Liver (tissue), 9 donors: ENCODE results near the gene SORBS2. TPM values are rescaled to one million over a fixed set of nuclear protein-coding genes. Genes with fewer than 3 reads are reported as not detected.

Experiments used
- DNase-seq: peaks from one replicate; pipeline ENCODE4 v3.0.0-alpha.2; 2017; ENCODE audit warnings: low spot score
- H3K27ac ChIP-seq, 2 donors: one replicate each; pipeline ENCODE4 v1.7.0; 2013; ENCODE audit warnings: inconsistent platforms in 2 of 2, low read length in 2 of 2, control low read depth in 1 of 2, low read depth in 1 of 2, mild to moderate bottlenecking in 1 of 2
- H3K27me3 ChIP-seq, 4 donors: one replicate each; pipeline versions ENCODE4 v1.6.1 to v1.7.0; 2013; ENCODE audit warnings: low read length in 3 of 4, inconsistent platforms in 1 of 4, mild to moderate bottlenecking in 1 of 4, moderate library complexity in 1 of 4; ENCODE audit not compliant: control insufficient read depth in 4 of 4, insufficient read depth in 4 of 4
- H3K36me3 ChIP-seq, 4 donors: one replicate each; pipeline versions ENCODE4 v1.6.1 to v1.7.0; 2013; ENCODE audit warnings: low read length in 3 of 4, mild to moderate bottlenecking in 3 of 4, low read depth in 1 of 4, moderate library complexity in 1 of 4; ENCODE audit not compliant: control insufficient read depth in 4 of 4, insufficient read depth in 3 of 4
- H3K4me1 ChIP-seq, 4 donors: one replicate each; pipeline versions ENCODE4 v1.6.1 to v1.7.0; 2013; ENCODE audit warnings: low read length in 3 of 4, mild to moderate bottlenecking in 3 of 4, moderate library complexity in 1 of 4; ENCODE audit not compliant: control insufficient read depth in 4 of 4, insufficient read depth in 4 of 4
- H3K4me3 ChIP-seq, 3 donors: one replicate each; pipeline versions ENCODE4 v1.6.1 to v1.7.0; 2013; ENCODE audit warnings: low read length in 3 of 3, control low read depth in 1 of 3, low read depth in 1 of 3, mild to moderate bottlenecking in 1 of 3
- H3K9ac ChIP-seq, 2 donors: one replicate each; pipeline ENCODE4 v1.7.0; 2013; ENCODE audit warnings: low read length in 2 of 2, mild to moderate bottlenecking in 2 of 2, moderate library complexity in 2 of 2, control low read depth in 1 of 2, low read depth in 1 of 2
- H3K9me3 ChIP-seq, 4 donors: one replicate each; pipeline versions ENCODE4 v1.6.1 to v1.7.0; 2013; ENCODE audit warnings: low read length in 3 of 4; ENCODE audit not compliant: control insufficient read depth in 4 of 4
- EGR1 ChIP-seq, 2 donors: IDR thresholded peaks; 2 replicates each; pipeline ENCODE4 v1.6.1; 2016 to 2018; ENCODE audit warnings: antibody characterized with exemption in 2 of 2, low read depth in 2 of 2
- FOXA1 ChIP-seq: IDR thresholded peaks from 2 replicates; pipeline ENCODE4 v1.6.1; 2016; ENCODE audit warnings: antibody characterized with exemption
- FOXA2 ChIP-seq: IDR thresholded peaks from 2 replicates; pipeline ENCODE4 v1.6.1; 2016; ENCODE audit warnings: antibody characterized with exemption
- GABPA ChIP-seq, 2 donors: IDR thresholded peaks in 1 of 2; conservative IDR thresholded peaks in 1 of 2; 2 replicates each; pipeline ENCODE4 v1.6.1; 2016; ENCODE audit warnings: antibody characterized with exemption in 2 of 2, mild to moderate bottlenecking in 1 of 2, moderate library complexity in 1 of 2
- HNF4A ChIP-seq, 2 donors: conservative IDR thresholded peaks; 2 replicates each; pipeline ENCODE4 v1.6.1; 2016; ENCODE audit warnings: antibody characterized with exemption in 2 of 2, mild to moderate bottlenecking in 2 of 2
- HNF4G ChIP-seq: IDR thresholded peaks from 2 replicates; pipeline ENCODE4 v1.6.1; 2016; ENCODE audit warnings: antibody characterized with exemption
- JUND ChIP-seq, 2 donors: IDR thresholded peaks; 2 replicates each; pipeline ENCODE4 v1.6.1; 2016; ENCODE audit warnings: antibody characterized with exemption in 2 of 2
- NR2F2 ChIP-seq: IDR thresholded peaks from 2 replicates; pipeline ENCODE4 v1.6.1; 2016; ENCODE audit warnings: antibody characterized with exemption
- RAD21 ChIP-seq, 2 donors: IDR thresholded peaks; 2 replicates each; pipeline ENCODE4 v1.6.1; 2016; ENCODE audit warnings: antibody characterized with exemption in 2 of 2, mild to moderate bottlenecking in 2 of 2
- REST ChIP-seq: IDR thresholded peaks from 2 replicates; pipeline ENCODE4 v1.6.1; 2016; ENCODE audit warnings: antibody characterized with exemption, mild to moderate bottlenecking
- TAF1 ChIP-seq: conservative IDR thresholded peaks from 2 replicates; pipeline ENCODE4 v1.6.1; 2016; ENCODE audit warnings: antibody characterized with exemption, mild to moderate bottlenecking
- YY1 ChIP-seq: IDR thresholded peaks from 2 replicates; pipeline ENCODE4 v1.6.1; 2016; ENCODE audit warnings: antibody characterized with exemption, mild to moderate bottlenecking
- WGBS: extraction: QIAGEN DNeasy Blood & Tissue Kit; methylation state at CpG from one replicate; pipeline ENCODE4 v1.1.7; 2013; 5-methylcytosine and 5-hydroxymethylcytosine counted together
- polyA plus RNA-seq, 2 donors: library from polyadenylated mRNA; stranded (reverse) in 1 of 2; unstranded in 1 of 2; fragments of 200-250 nt in 1 of 2; fragments of >200 nt in 1 of 2; fragmentation: Nextera tagmentation in 1 of 2; extraction: Ambion mirVana in 1 of 2; gene quantifications; one replicate each; pipeline versions ENCODE4 v1.2.1 to v1.2.3, GENCODE V29; 2013 to 2015
- total RNA-seq, 2 donors: library from RNA; depleted of rRNA; stranded (reverse); fragments of >200 nt; gene quantifications; one replicate each; pipeline ENCODE4 v1.2.3, GENCODE V29; 2014
- TF ChIP-seq, protein P1 (sequence below): IDR thresholded peaks from 2 replicates; pipeline ENCODE4 v1.6.1; 2016; ENCODE audit warnings: antibody characterized with exemption
- TF ChIP-seq, protein P2 (sequence below): IDR thresholded peaks from 2 replicates; pipeline ENCODE4 v1.6.1; 2016; ENCODE audit warnings: antibody characterized with exemption
- TF ChIP-seq, protein P3 (sequence below): IDR thresholded peaks from 2 replicates; pipeline ENCODE4 v1.6.1; 2016; ENCODE audit warnings: antibody characterized with exemption
- TF ChIP-seq, protein P4 (sequence below): fragments of 150-350 bp; IDR thresholded peaks from 2 replicates; pipeline ENCODE4 v1.5.1; 2017; ENCODE audit warnings: improper control_type of control experiment, low read depth, low read length; ENCODE audit not compliant: missing input control
- donor health status: healthy.
- donor health status: healthy.
- donor health status: healthy.
- donor health status: healthy.
- donor health status: healthy.

Gene SORBS2
- total and polyA plus RNA-seq, 4 donors: 23.3 to 136 (median 59.6) TPM

GRCh38 chr4:185736882-185737281 is 75.1 kb downstream of the SORBS2 start (continued):
- TF ChIP-seq, protein P1, sequence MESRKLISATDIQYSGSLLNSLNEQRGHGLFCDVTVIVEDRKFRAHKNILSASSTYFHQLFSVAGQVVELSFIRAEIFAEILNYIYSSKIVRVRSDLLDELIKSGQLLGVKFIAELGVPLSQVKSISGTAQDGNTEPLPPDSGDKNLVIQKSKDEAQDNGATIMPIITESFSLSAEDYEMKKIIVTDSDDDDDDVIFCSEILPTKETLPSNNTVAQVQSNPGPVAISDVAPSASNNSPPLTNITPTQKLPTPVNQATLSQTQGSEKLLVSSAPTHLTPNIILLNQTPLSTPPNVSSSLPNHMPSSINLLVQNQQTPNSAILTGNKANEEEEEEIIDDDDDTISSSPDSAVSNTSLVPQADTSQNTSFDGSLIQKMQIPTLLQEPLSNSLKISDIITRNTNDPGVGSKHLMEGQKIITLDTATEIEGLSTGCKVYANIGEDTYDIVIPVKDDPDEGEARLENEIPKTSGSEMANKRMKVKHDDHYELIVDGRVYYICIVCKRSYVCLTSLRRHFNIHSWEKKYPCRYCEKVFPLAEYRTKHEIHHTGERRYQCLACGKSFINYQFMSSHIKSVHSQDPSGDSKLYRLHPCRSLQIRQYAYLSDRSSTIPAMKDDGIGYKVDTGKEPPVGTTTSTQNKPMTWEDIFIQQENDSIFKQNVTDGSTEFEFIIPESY: no peak

GRCh38 chr4:185735866-185736400 is 76.1 kb downstream of the SORBS2 start:
- Histone ChIP-seq H3K27ac (peak overlapping the region; percentile 82 to 87), H3K9ac (no peak overlapping the region), H3K36me3 (peaks cover 2 to 10% (median 4%) of the 10 kb centered on the region in 4 donors), H3K27me3 (no peaks in the 10 kb centered on the region), H3K4me1 (peaks cover 6 to 48% (median 33%) of the 10 kb centered on the region in 4 donors), H3K4me3 (no peak overlapping the region), H3K9me3 (no peaks in the 10 kb centered on the region)
- 90% methylated on average over 4 of the region's 4 CpGs for WGBS
- TF ChIP-seq REST (no peak), RAD21 (IDR thresholded peaks at IDR 0.05) (no peak), GABPA (IDR thresholded peaks at IDR 0.05 in 1 of 2, conservative IDR thresholded peaks at IDR 0.05 in 1 of 2) (no peak), HNF4G (no peak), FOXA1 (no peak), YY1 (no peak), NR2F2 (no peak), HNF4A (conservative IDR thresholded peaks at IDR 0.05) (no peak)
- TF ChIP-seq, protein P2, sequence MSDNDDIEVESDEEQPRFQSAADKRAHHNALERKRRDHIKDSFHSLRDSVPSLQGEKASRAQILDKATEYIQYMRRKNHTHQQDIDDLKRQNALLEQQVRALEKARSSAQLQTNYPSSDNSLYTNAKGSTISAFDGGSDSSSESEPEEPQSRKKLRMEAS: no peak
- no peak for DNase-seq

DNA sequence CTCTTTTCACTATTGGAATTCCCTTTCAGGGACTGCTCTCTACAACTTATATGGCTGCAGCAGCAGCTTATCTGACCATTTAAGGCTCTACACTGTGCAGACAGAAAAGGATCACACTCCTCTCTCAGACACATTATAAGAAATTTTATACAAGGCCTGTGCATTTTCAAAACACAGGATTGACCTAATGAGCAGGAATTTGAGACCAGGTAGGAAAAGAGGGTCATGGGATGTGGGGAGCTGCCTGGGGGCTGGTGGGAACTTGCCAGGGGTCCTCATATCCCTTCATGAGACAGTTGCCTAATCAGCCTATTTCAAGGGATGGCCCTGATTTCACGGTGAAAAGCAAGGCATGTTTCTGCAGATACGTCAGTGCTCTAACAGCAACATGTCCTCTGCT is 77.1 kb downstream of the SORBS2 start:
- 80% methylated on average over 2 of the region's 2 CpGs for WGBS
- Histone ChIP-seq H3K9me3 (no peaks in the 10 kb centered on the region), H3K27me3 (no peaks in the 10 kb centered on the region), H3K4me3 (no peak overlapping the region), H3K4me1 (peaks cover 5 to 42% (median 25%) of the 10 kb centered on the region in 4 donors), H3K36me3 (peaks cover 2 to 10% (median 4%) of the 10 kb centered on the region in 4 donors), H3K9ac (no peak overlapping the region), H3K27ac (no peak overlapping the region)
- DNase-seq: no peak
- TF ChIP-seq, protein P2: no peak
- TF ChIP-seq GABPA (IDR thresholded peaks at IDR 0.05 in 1 of 2, conservative IDR thresholded peaks at IDR 0.05 in 1 of 2) (no peak), TAF1 (no peak), FOXA1 (no peak), RAD21 (IDR thresholded peaks at IDR 0.05) (no peak), NR2F2 (no peak), YY1 (no peak), HNF4G (no peak), FOXA2 (no peak), EGR1 (IDR thresholded peaks at IDR 0.05; ENCODE audit: low read depth in 2 of 2) (no peak), REST (no peak), JUND (IDR thresholded peaks at IDR 0.05) (no peak)
- TF ChIP-seq, protein P3, sequence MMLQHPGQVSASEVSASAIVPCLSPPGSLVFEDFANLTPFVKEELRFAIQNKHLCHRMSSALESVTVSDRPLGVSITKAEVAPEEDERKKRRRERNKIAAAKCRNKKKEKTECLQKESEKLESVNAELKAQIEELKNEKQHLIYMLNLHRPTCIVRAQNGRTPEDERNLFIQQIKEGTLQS: no peak
- TF ChIP-seq, protein P4, sequence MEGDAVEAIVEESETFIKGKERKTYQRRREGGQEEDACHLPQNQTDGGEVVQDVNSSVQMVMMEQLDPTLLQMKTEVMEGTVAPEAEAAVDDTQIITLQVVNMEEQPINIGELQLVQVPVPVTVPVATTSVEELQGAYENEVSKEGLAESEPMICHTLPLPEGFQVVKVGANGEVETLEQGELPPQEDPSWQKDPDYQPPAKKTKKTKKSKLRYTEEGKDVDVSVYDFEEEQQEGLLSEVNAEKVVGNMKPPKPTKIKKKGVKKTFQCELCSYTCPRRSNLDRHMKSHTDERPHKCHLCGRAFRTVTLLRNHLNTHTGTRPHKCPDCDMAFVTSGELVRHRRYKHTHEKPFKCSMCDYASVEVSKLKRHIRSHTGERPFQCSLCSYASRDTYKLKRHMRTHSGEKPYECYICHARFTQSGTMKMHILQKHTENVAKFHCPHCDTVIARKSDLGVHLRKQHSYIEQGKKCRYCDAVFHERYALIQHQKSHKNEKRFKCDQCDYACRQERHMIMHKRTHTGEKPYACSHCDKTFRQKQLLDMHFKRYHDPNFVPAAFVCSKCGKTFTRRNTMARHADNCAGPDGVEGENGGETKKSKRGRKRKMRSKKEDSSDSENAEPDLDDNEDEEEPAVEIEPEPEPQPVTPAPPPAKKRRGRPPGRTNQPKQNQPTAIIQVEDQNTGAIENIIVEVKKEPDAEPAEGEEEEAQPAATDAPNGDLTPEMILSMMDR: no peak
